Left forelimb (tissue), 1 donor: ENCODE data around the gene UTS2R.
"Not testable (repeated sequence)": the region's sequence is repeated elsewhere in the genome, so short reads cannot be mapped to it uniquely, and the experiment has no call there.

ENCODE experiments used
- DNase-seq: peaks from one replicate; pipeline ENCODE4 v3.0.0-alpha.2; 2018; ENCODE audit warnings: low spot score

Gene UTS2R

GRCh38 chr17:82354804-82355308 is 16.7 kb upstream of the UTS2R start:
- no peak for DNase-seq

GRCh38 chr17:82355770-82356427 is 15.7 kb upstream of the UTS2R start:
- DNase-seq = no peak

- no peak for DNase-seq
Observed at GRCh38 chr17:82356845-82357355, 14.7 kb upstream of the UTS2R start.

GRCh38 chr17:82357394-82357793 is 14.2 kb upstream of the UTS2R start:
- DNase-seq = no peak

- DNase-seq = no peak
Observed at GRCh38 chr17:82358465-82359350, 12.9 kb upstream of the UTS2R start, which contains the start of gene TEX19. Gene TEX19, plus strand, starts transcription at chr17:82359247. Its CDS starts 2,904 bp downstream, at chr17:82362151.

GRCh38 chr17:82359451-82360074 is 12.0 kb upstream of the UTS2R start:
- not testable (repeated sequence) for DNase-seq

GRCh38 chr17:82361885-82362633 is 9.5 kb upstream of the UTS2R start:
- no peak for DNase-seq

GRCh38 chr17:82365606-82366295 is 5.8 kb upstream of the UTS2R start:
- DNase-seq = no peak

- DNase-seq = no peak
Observed at GRCh38 chr17:82366749-82367148, 4.8 kb upstream of the UTS2R start.

GRCh38 chr17:82367724-82368524 is 3.6 kb upstream of the UTS2R start:
- no peak for DNase-seq

GRCh38 chr17:82369211-82369610 is 2.4 kb upstream of the UTS2R start:
- DNase-seq = no peak

- no peak for DNase-seq
Observed at GRCh38 chr17:82370471-82371332, 863 bp upstream of the UTS2R start.

- no peak for DNase-seq
Observed at GRCh38 chr17:82372249-82373071, 895 bp downstream of the UTS2R start.

- not testable (repeated sequence) for DNase-seq
Observed at GRCh38 chr17:82373072-82373452, 1.5 kb downstream of the UTS2R start.

- DNase-seq = no peak
Observed at GRCh38 chr17:82373731-82374625, 2.4 kb downstream of the UTS2R start.

- no peak for DNase-seq
Observed at GRCh38 chr17:82374626-82375331, 3.2 kb downstream of the UTS2R start.
